AG04449 (cell line): ENCODE measurements around the gene ZNF507.

Source experiments
- CTCF ChIA-PET: fragments of 350-600 bp; formaldehyde crosslinking; extraction: SDS; loops from one replicate; lab custom pipeline; 2021; ENCODE audit warnings: antibody characterized with exemption; lab: Yijun Ruan, JAX
- POLR2A ChIA-PET: fragments of 400-600, 350-600 bp; formaldehyde crosslinking; extraction: SDS; loops from one replicate; lab custom pipeline; 2020; ENCODE audit warnings: antibody characterized with exemption, inconsistent platforms; lab: Yijun Ruan, JAX
- DNase-seq: peaks from one replicate; pipeline ENCODE4 v3.0.0-alpha.2; 2010; ENCODE audit warnings: low read depth, low spot score
- H3K4me3 ChIP-seq: 2 replicates; pipeline ENCODE4 v1.5.1; 2011; ENCODE audit warnings: low read depth, mild to moderate bottlenecking, control low read depth, low read length
- TF ChIP-seq, protein P1 (sequence below): IDR thresholded peaks from one replicate; pipeline ENCODE4 v1.5.1; 2011; ENCODE audit warnings: mild to moderate bottlenecking, moderate library complexity, low read length, control low read depth, inconsistent platforms; ENCODE audit not compliant: insufficient read depth; ENCODE audit errors: missing control alignments

The ZNF507 gene

DNA sequence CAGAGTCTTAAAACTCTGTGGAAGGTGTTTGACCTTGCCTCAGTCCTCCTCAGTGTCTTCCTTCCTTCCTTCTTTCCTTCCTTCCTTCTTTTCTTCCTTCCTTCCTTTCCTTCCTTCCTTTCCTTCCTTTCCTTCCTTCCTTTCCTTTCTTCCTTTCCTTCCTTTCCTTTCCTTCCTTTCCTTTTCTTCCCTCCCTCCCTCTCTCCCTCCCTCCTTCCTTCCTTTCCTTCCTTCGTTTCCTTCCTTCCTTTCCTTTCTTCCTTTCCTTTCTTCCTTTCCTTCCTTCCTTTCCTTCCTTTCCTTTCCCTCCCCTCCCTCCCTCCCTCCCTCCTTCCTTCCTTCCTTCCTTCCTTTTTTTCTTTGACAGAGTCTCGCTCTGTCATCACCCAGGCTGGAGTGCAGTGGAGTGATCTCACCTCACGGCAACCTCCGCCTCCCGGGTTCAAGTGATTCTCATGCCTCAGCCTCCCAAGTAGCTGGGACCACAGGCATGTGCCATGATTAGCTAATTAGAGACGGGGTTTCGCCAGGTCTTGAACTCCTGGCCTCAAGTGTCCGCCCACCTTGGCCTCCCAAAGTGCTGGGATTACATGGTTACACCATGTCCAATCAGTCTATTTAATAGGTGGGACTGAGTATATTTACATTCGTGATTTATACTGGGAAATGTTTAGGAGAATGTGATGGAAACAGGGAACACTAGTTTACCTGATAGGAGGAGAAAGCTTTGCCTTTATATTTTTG, 16.3 kb downstream of the ZNF507 start:
- ChIA-PET CTCF (interaction anchor here (1.2 kb wide), 1 partner anchor 13 kb away, joined by 3 read pairs; no protein-coding TSS in a partner anchor), POLR2A (no interaction called here)
- TF ChIP-seq, protein P1, sequence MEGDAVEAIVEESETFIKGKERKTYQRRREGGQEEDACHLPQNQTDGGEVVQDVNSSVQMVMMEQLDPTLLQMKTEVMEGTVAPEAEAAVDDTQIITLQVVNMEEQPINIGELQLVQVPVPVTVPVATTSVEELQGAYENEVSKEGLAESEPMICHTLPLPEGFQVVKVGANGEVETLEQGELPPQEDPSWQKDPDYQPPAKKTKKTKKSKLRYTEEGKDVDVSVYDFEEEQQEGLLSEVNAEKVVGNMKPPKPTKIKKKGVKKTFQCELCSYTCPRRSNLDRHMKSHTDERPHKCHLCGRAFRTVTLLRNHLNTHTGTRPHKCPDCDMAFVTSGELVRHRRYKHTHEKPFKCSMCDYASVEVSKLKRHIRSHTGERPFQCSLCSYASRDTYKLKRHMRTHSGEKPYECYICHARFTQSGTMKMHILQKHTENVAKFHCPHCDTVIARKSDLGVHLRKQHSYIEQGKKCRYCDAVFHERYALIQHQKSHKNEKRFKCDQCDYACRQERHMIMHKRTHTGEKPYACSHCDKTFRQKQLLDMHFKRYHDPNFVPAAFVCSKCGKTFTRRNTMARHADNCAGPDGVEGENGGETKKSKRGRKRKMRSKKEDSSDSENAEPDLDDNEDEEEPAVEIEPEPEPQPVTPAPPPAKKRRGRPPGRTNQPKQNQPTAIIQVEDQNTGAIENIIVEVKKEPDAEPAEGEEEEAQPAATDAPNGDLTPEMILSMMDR = no peak
- H3K4me3 ChIP-seq = no peak overlapping the region
- DNase-seq = no peak

DNA sequence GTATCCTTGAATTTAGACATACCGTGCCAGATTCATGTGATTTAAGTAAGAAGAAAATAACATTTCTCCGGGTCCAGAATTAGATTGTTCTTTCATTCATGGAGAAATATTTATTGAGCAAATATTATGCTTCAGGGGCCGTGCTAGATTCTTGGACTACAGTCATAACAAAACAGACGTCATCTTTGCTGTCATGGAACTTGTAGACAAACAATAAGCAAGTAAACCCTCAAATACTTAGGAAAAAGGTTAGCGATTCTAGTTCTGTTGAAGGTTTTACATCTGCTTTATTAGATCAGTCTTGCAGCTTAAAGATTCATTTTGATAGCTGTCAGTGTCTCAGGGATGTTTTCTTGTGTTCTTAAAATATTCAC, 16.9 kb downstream of the ZNF507 start:
- TF ChIP-seq, protein P1 = no peak
- POLR2A ChIA-PET = no interaction called here

DNA sequence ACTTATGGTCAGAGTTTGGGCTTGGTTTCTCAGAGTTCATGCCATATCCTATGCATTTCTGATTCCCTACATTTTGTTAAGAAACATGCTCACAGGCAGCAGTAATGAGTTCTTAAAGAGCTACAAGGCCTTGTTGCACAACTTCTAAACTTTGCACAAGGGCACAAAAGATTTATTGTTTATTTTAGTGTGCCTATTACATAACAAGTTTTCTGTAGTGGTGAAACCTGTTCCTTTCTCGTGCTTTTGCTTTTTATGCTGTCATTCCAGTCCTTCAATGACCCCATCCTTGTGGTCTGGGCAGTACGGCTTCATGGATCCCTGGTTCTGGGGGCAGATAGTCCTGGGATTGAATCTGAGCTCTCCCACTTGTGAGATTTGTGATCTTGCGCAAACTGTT, 17.8 kb downstream of the ZNF507 start:
- CTCF ChIA-PET = interaction anchor here (1.0 to 1.9 kb wide), 2 partner anchors 12 to 13 kb away, joined by 3 to 5 read pairs; no protein-coding TSS in a partner anchor
- TF ChIP-seq, protein P1 = no peak
- no peak overlapping the region for H3K4me3 ChIP-seq
- POLR2A ChIA-PET = no interaction called here
- no peak for DNase-seq

More for the DNA sequence above, 16.9 kb downstream of the ZNF507 start:
- H3K4me3 ChIP-seq = no peak overlapping the region
- CTCF ChIA-PET = interaction anchor here (0.7 kb wide), 1 partner anchor 8 kb away, joined by 3 read pairs; no protein-coding TSS in a partner anchor
- no peak for DNase-seq

DNA sequence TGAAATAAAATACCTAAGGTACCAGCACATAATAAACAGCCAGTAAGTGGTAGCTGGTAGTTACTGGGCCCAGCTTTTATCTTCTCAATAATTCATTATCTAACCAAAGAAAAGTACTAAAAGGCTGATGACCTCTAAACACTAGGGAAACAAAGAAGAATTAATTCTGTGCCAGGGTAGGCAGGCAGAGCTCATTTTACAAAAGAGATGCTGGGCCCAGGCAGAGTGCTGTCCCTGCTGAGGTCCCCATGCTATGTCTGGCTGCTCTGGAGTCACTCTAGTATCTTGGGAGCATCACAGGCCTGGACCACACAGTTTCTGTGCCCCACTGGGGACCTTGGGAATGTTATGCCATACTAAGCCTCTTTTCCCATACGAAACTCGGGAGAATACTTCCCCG, 18.2 kb downstream of the ZNF507 start:
- CTCF ChIA-PET = interaction anchor here (1.0 to 1.9 kb wide), 2 partner anchors 11 to 14 kb away, joined by 3 to 5 read pairs; no protein-coding TSS in a partner anchor
- TF ChIP-seq, protein P1 = no peak
- no peak for DNase-seq
- H3K4me3 ChIP-seq = no peak overlapping the region
- POLR2A ChIA-PET = no interaction called here

DNA sequence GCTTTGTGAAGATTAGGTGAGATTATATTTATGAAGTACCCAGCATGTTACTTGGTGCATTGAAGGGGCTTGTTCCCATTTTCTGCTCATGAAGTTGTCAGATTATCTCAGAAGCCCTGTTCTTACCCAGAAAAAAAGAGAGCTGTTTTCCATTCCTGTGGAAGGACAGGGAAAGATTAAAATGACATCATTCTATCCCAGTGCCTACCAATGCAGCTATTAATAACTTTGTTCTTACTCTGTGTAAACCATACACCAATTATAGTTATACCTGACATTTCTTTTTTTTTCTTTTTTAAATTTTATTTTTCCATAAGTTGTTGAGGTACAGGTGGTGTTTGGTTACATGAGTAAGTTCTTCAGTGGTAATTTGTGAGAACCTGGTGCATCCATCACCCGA, 18.6 kb downstream of the ZNF507 start:
- POLR2A ChIA-PET = no interaction called here
- no peak overlapping the region for H3K4me3 ChIP-seq
- TF ChIP-seq, protein P1 = no peak
- no peak for DNase-seq
- CTCF ChIA-PET = interaction anchor here (1.9 kb wide), 1 partner anchor 11 kb away, joined by 5 read pairs; no protein-coding TSS in a partner anchor

DNA sequence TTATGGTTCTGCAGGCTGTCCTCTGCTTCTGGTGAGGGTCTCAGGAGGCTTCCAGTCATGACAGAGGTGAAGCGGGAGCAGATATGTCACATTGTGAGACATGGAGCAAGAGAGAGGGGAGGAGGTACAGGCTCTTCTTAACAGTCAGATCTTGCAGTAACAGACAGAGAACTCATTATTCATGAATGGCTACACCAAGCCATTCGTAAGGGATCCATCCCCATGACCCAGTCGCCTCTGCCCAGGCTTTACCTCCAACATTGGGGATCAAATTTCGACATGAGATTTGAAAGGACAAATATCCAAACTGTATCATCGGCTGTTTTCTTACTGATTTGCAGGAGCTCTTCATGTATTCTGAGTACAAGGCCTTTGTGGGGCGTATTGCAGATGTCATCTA, 21.7 kb downstream of the ZNF507 start:
- CTCF ChIA-PET = interaction anchor here (1.6 kb wide), 1 partner anchor 8 kb away, joined by 8 read pairs; no protein-coding TSS in a partner anchor
- H3K4me3 ChIP-seq = no peak overlapping the region
- POLR2A ChIA-PET = no interaction called here
- TF ChIP-seq, protein P1 = no peak
- DNase-seq = no peak
